GM18508 (cell line): ENCODE measurements around the gene EBI3.
"Not testable (repeated sequence)": the region's sequence is repeated elsewhere in the genome, so short reads cannot be mapped to it uniquely, and the experiment has no call there.

ENCODE experiments used
- ATAC-seq: cut with Tn5 transposase; IDR thresholded peaks from one replicate; pipeline ENCODE4 v1.9.1; 2021; ENCODE audit warnings: moderate number of reproducible peaks; ENCODE audit not compliant: insufficient read depth, unreplicated experiment

Gene EBI3

DNA sequence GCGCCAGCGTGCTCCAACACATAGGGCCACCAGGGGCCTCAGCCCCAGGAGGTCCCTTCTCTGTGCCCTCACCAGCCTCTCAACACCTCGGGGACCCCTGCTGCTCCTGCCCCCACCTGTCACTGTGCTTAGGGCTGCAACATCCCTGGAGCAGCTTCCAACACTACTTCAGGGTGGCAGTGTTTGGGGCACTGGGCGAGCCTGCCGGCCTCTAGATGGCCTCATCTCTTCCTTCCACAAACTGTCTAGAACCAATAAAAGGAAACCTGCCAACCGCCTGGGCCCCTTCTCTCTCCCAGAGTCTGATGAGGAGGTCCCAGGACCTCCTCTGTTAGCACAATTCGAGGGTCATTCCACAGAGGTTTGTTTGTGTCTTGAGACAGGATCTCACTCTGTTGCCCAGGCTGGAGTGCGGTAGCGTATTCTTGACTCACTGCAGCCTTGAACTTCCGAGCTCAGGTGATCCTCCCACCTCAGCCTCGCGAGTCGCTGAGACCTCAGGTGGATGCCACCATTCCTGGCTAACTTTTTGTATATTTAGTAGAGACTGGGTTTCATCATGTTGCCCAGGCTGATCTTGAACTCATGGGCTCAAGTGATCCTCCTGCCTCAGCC is 39.6 kb downstream of the EBI3 start:
- ATAC-seq, result no peak

DNA sequence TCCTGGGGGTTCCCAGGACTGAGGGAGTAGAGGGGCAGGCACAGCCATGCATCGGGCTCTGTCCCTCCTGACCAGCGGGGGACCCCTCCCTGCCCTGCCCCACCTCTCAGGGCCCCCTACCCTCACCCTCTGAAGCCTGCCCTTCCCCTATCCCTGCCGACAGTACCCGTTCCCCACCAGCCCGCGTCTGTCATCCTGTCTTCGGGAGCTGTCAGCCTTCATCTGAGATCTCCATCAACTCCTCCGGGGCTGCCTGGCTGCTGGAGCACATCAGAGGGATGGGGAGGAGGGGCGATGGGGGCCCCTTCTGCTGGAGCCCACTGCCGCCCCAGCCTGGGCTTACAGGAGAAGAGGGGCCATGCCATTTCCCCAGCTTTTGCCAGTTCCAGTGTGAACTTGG is 43.6 kb downstream of the EBI3 start:
- ATAC-seq, result no peak

DNA sequence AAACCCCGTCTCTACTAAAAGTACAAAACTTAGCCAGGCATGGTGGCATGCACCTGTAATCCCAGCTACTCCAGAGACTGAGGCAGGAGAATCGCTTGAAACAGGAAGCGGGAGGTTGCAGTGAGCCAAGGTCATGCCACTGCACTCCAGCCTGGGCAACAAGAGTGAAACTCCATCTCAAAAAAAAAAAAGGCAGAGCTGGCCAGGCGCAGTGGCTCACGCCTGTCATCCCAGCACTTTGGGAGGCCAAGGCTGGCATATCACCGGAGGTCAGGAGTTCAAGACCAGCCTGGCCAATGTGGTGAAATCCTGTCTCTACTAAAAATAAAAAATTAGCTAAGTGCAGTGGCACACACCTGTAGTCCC is 45.0 kb downstream of the EBI3 start:
- ATAC-seq, result not testable (repeated sequence)

DNA sequence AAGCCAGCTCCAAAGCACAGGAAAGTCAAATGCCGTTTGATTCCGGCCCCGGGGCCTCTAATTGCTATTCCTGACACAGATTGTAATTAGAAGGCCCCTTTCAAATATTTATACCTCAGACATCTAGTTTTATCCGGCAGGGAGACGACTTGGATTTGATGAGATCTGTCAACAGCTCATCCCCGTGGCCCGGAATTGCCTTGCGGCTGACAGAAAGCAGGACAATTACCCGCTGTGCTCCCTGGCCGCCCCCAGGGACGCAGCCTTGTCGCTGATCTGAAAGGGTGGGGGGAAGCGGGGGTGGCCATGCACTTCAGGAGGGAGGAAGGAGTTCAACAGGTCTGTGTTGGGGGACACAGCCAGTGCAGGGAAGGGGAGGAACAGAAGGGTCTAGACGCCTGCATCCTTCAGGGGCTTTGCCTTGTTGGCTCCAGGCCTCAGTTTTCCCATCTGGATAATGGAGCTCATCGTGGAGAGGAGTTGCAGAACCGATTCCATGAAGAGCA is 47.9 kb downstream of the EBI3 start:
- no peak for ATAC-seq

DNA sequence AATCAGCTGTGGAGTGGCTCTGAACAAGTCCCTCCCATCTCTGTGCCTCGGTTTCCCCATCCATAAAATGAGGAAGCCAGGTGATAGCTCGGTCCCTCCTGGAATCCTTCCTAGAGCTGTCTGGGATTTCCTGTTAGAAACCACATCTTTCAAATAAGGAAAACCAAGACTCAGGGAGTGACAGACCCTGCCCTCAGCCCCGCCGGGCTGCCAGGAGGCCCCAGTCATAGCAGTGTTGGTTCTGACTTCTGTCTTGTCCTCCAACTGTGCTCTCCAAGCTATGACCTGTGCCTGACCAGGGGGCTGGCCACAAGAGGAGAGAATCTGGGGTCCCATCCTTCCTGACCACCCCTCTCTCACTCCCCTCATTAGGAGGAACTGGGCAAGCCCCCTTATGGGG is 48.7 kb downstream of the EBI3 start:
- ATAC-seq, result no peak

DNA sequence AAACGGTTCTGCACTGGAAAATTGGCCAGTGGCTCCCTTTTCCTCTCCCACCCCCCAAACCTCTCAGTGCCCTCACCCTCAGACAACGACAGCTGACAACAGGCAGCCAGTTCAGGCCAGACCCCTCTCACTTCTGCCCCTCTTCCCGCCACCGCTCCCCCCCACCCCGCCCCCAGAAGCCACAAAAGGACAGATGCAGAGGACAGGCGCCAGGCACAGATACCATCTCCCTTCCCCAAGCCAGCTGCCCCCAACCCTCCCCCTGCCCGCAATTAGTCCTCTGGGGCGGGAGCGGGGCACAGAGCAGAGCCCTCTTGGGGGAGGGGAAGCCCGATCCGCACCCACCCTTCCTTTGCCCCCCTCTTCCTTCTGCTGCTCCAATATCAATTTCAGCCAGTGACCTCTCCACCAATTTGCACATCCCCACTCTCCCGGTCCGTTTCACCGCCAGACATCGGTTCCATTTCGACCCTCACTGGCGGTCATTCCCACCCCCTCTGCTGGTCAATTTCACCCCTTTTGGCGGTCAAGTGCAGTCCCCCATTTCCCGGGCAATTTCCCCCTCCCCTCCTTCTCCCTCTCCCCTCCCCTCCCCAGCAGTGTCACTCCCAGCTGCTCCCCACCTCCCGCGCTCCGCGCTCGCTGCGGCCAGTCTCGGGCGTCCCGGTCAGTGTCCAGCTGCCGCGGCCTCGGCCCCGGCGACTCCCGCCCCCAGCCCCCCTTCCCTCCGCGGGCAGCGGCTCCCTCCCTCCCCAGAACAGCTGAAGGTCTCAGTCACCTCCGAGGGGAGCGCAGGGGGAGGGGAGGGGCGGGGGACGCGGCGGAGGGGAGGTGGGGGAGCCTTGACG is 49.3 kb downstream of the EBI3 start, which contains the start of gene SHD:
Gene SHD, plus strand, starts transcription at position 848 of the 848 bp plus-strand sequence. CDS start 798 bp downstream, outside the sequence.
- no peak for ATAC-seq

DNA sequence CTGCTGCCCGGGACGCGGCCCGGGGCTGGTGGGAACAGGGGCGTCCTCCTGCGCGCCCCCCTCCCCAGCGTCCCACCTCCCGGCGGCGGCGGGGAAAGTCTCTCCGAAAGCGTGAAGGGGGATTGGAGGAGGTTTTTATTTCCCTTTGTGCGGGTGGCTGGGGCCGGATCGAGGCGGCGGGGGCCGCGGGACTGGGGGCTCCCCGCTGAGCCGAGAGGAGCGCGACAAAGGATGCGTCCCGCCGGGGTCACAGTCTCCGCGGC is 49.9 kb downstream of the EBI3 start:
- no peak for ATAC-seq

DNA sequence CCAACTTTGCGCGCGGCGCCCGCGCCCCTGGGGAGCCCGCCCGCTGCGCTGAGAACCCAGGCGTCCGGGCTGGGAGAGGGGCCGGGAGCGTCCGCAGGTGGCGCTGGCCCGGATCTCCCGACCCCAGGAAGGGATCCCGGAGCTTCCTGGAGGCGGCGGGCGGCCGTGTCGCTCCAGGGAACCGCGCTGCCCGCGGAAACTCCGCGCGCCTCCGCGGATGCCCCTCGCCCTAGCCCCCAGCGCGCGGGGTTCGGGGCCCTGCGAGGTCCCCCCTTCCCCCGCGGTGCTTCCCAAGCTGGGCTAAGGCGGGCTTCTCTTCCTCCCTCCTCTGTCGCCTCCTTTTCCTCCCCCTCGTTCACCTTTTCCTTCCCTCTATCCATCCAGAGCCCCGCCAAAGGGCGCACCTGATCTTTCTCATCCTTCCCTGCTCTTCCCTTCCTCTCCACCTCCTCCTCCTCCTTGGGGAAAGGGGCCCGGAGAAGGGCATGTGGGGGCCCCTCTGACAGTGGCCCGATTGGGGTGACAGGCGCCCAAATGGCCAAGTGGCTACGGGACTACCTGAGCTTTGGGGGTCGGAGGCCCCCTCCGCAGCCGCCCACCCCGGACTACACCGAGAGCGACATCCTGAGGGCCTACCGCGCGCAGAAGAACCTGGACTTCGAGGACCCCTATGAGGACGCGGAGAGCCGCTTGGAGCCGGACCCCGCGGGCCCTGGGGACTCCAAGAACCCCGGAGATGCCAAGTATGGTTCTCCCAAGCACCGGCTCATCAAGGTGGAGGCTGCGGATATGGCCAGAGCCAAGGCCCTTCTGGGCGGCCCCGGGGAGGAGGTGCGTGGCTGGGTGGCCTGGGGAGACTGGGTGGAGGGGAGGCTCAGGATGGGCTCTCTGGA is 50.5 kb downstream of the EBI3 start:
- ATAC-seq, result no peak

DNA sequence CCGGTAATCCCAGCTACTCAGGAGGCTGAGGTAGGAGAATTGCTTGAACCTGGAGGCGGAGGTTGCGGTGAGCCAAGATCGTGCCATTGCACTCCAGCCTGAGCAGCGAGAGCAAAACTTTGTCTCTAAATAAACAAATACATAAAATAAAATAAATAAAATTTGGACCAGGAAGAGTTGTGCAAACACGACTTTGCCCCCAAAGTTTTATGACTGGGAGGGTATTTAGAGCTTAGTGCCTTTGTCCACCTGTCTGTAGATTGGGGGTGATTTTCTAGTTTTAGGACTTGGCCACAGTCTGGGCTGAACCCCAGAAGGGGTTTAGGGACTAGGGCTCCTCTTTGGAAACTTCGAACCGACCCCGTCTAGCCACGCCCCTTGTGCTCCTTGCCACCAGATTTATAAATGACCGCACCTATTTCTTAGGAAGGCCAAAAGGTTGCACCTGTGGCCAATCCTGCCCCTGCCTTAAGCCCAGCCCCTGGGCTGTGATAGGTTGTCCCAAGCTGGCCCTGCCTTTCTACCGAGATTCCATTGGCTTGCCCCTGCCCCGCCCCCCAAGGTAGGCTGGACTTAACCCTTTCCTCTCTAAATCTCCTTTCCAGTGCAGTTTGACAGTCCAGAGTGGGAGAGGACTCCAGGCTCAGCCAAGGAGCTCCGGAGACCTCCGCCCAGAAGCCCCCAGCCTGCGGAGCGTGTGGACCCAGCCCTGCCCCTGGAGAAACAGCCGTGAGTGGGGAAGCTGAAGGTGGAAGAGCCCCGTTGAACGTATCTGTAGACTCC is 55.0 kb downstream of the EBI3 start:
- no peak for ATAC-seq

DNA sequence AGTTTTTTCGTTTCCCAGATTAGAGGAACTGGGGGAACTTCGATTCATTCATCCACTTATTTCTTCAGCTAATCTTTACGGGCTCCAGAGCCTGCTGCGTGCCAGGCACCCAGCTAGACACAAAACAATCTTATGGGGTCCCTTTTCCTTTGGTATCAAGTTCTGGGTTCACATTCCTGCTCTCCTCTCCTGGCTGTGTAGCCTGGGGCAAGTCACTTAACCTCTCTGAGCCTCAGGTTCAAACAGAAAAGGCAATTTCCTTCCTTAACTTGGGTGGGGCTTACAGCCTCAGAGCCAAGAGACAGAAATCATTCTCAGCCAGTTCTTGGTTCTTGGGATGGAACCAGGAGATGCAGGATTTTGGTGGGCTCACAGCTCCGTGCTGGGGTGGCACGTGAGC is 55.7 kb downstream of the EBI3 start:
- no peak for ATAC-seq

DNA sequence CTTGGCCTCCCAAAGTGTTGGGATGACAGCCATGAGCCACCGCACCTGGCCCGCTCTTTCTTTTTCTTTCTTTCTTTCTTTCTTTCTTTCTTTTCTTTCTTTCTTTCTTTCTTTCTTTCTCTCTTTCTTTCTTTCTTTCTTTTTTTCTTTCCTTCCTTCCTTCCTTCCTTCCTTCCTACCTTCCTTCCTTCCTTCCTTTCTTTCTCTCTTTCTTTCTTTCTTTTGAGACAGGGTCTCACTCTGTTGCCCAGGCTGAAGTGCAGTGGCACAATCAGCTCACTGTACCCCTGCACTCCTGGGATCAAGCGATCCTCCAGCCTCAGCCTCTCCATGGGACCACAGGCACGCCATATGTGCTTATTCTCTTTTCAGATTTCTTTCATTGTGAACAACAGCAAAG is 56.8 kb downstream of the EBI3 start:
- not testable (repeated sequence) for ATAC-seq
